Esophagus squamous epithelium (tissue), 5 donors: ENCODE data around the gene FBXL17. TPM values are rescaled to one million over a fixed set of nuclear protein-coding genes. Genes with fewer than 3 reads are reported as not detected.
"Not testable (repeated sequence)": the region's sequence is repeated elsewhere in the genome, so short reads cannot be mapped to it uniquely, and the experiment has no call there.

Experiments
- DNase-seq: peaks from one replicate; lab custom pipeline; 2025; lab: John Stamatoyannopoulos, UW
- H3K27ac ChIP-seq, 4 donors: fragments of 200-600 bp; sonication (generic); one replicate each; pipeline ENCODE4 v1.5.1; 2016 to 2019; ENCODE audit warnings: mild to moderate bottlenecking in 1 of 4
- H3K27me3 ChIP-seq, 4 donors: fragments of 200-600 bp; sonication (generic); 1 replicate in 3 of 4; 2 replicates in 1 of 4; pipeline versions ENCODE4 v1.5.1 to v1.6.0; 2017 to 2021; ENCODE audit warnings: antibody characterized with exemption in 1 of 4
- H3K36me3 ChIP-seq, 3 donors: fragments of 200-600 bp; sonication (generic); one replicate each; pipeline ENCODE4 v1.5.1; 2016 to 2019
- H3K4me1 ChIP-seq, 3 donors: fragments of 200-600 bp; sonication (generic); one replicate each; pipeline ENCODE4 v1.5.1; 2017 to 2019
- H3K4me3 ChIP-seq, 4 donors: fragments of 200-600 bp; sonication (generic); 1 replicate in 3 of 4; 2 replicates in 1 of 4; pipeline ENCODE4 v1.5.1; 2016 to 2019; ENCODE audit warnings: mild to moderate bottlenecking in 2 of 4, moderate library complexity in 1 of 4
- H3K9me3 ChIP-seq, 3 donors: fragments of 200-600 bp; sonication (generic); one replicate each; pipeline ENCODE4 v1.5.1; 2016 to 2019
- POLR2A ChIP-seq, 4 donors: fragments of 450-650 bp; IDR thresholded peaks; one replicate each; pipeline ENCODE4 v1.6.1; 2017; ENCODE audit warnings: antibody characterized with exemption in 4 of 4, mild to moderate bottlenecking in 4 of 4, moderate library complexity in 3 of 4
- WGBS, 2 donors: methylation state at CpG; one replicate each; pipeline ENCODE4 v1.1.5; 2018; 5-methylcytosine and 5-hydroxymethylcytosine counted together
- intact Hi-C: fragments of 100-400 bp; cut with DNase I; formaldehyde crosslinking; loops from one replicate; pipeline ENCODE4 v1.15.0; 2022
- total RNA-seq, 4 donors: library from RNA; depleted of rRNA; stranded (reverse); fragments of >200 nt; gene quantifications; one replicate each; pipeline ENCODE4 v1.1.0, GENCODE V29; 2016
- TF ChIP-seq, protein P1 (sequence below), 6 experiments: fragments of 450-650 bp in 4 of 6; fragments of 200-600 bp in 2 of 6; sonication (generic) in 2 of 6; IDR thresholded peaks; one replicate each; pipeline ENCODE4 v1.5.1; 2016 to 2019; ENCODE audit warnings: antibody characterized with exemption in 6 of 6, mild to moderate bottlenecking in 4 of 6, moderate library complexity in 4 of 6
- donor health status: DM: yes; HTN: yes; CAD: no.

Gene FBXL17
- total RNA-seq, 4 donors from 2014 or later = 11.8 to 23.5 (median 13.8) TPM

DNA sequence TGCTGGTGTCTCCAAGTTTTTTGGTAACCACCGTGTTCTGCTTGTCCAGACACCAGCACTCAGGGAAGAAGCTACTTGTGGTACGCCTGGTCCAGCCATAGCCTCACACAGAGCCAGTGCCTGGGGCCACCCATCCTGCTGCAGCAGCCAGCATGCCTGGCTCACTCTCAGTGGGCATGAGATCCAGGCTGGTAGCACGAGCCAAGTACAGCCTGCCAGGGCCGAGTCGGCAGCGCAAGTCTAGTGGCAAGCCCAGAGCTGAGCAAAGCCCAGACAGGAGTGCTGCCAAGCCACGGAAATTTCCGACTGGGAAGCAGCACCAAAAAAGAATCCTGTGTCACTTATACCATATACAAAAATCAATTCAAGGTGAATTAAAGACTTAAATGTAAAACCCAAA lies 36.3 kb upstream of the FBXL17 start:
- intact Hi-C loops = no loop called here
- no peaks in the 10 kb centered on the region for H3K4me1 ChIP-seq
- no peak overlapping the region for H3K4me3 ChIP-seq
- TF ChIP-seq, protein P1, sequence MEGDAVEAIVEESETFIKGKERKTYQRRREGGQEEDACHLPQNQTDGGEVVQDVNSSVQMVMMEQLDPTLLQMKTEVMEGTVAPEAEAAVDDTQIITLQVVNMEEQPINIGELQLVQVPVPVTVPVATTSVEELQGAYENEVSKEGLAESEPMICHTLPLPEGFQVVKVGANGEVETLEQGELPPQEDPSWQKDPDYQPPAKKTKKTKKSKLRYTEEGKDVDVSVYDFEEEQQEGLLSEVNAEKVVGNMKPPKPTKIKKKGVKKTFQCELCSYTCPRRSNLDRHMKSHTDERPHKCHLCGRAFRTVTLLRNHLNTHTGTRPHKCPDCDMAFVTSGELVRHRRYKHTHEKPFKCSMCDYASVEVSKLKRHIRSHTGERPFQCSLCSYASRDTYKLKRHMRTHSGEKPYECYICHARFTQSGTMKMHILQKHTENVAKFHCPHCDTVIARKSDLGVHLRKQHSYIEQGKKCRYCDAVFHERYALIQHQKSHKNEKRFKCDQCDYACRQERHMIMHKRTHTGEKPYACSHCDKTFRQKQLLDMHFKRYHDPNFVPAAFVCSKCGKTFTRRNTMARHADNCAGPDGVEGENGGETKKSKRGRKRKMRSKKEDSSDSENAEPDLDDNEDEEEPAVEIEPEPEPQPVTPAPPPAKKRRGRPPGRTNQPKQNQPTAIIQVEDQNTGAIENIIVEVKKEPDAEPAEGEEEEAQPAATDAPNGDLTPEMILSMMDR (IDR thresholded peaks at IDR 0.05) = no peak
- TF ChIP-seq POLR2A (IDR thresholded peaks at IDR 0.05) = no peak
- no peak overlapping the region for H3K27ac ChIP-seq
- 21 to 51% methylated on average over 5 to 8 of the region's 8 CpGs for WGBS, 2 donors
- H3K9me3 ChIP-seq = no peaks in the 10 kb centered on the region
- peaks cover 0 to 9% (median 0%) of the 10 kb centered on the region in 4 donors for H3K27me3 ChIP-seq
- DNase-seq = no peak
- no peaks in the 10 kb centered on the region for H3K36me3 ChIP-seq

DNA sequence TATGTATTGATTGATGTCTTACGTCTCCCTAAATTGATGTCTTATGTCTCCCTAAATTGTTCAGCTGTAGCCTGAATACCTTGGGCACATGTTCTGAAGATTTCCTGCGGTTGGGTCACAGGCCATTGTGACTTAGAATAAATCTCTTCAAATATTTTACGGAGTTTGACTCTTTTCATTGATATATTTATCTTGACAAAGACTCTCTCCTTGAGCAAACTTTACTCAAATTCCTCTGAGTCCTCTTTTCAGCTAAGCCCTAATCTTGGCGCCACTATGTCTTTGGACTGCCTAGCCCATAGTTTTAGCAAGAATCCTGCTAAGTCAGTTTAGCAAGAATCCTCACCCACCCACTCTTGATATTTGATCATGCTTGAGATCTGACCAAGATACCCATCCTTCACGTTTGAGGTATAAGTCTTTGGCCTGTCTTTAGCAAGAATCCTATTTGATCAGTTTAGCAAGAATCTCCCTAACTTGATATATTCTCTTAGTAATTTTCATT lies 35.3 kb upstream of the FBXL17 start:
- TF ChIP-seq, protein P1 (IDR thresholded peaks at IDR 0.05) = no peak
- no peak for TF ChIP-seq POLR2A (IDR thresholded peaks at IDR 0.05)
- no peaks in the 10 kb centered on the region for H3K4me1 ChIP-seq
- H3K9me3 ChIP-seq = no peaks in the 10 kb centered on the region
- peaks cover 0 to 9% (median 0%) of the 10 kb centered on the region in 4 donors for H3K27me3 ChIP-seq
- intact Hi-C loops = no loop called here
- WGBS, 2 donors = 57 to 74% methylated on average over 5 of the region's 5 CpGs
- H3K27ac ChIP-seq = no peak overlapping the region
- no peak overlapping the region for H3K4me3 ChIP-seq
- no peaks in the 10 kb centered on the region for H3K36me3 ChIP-seq
- no peak for DNase-seq

DNA sequence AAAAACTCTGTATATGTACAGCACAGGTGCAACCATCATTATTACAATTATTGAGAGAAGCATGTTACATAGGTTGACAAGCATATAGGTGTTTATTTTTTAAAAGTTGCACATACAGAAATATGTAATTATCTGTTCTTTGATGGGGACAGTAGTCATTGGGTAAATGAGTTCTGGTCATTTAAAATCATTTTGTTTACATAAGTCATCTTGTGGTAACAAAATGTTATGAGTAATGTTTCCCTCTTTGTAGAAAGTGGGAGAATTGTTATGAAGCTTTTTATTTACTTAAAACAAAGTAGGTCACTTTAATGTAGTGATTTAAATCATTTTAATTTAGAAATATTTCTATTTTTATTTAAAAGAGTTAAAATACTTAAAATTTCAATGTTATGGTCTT lies 33.8 kb upstream of the FBXL17 start:
- TF ChIP-seq, protein P1 (IDR thresholded peaks at IDR 0.05) = no peak
- TF ChIP-seq POLR2A (IDR thresholded peaks at IDR 0.05) = no peak
- H3K4me1 ChIP-seq = no peaks in the 10 kb centered on the region
- H3K27me3 ChIP-seq = peaks cover 0 to 9% (median 0%) of the 10 kb centered on the region in 4 donors
- DNase-seq = no peak
- intact Hi-C loops = no loop called here
- no peak overlapping the region for H3K4me3 ChIP-seq
- H3K36me3 ChIP-seq = no peaks in the 10 kb centered on the region
- no peaks in the 10 kb centered on the region for H3K9me3 ChIP-seq
- no peak overlapping the region for H3K27ac ChIP-seq

DNA sequence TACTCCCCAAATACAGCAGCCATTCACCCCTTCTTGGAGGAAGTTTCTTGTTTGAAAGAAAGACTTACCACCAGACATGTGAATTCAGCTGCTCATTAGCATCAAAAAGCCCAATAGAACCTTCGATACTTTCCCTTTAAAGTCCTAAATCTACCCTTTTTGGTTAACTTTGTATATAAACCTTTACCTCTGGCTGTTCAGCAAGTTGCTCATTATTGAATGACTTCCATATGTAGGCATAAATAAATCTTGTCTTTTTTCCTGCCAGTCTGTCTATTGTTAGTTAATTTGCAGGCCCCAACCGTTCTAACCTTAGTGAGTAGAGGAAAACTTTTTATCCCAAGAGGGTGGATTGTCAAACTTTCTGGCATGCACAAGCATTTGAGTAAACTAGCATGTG lies 27.9 kb upstream of the FBXL17 start:
- H3K4me3 ChIP-seq = no peak overlapping the region
- intact Hi-C loops = no loop called here
- no peaks in the 10 kb centered on the region for H3K27me3 ChIP-seq
- no peak for DNase-seq
- 31 to 40% methylated on average over 2 of the region's 2 CpGs for WGBS, 2 donors
- H3K9me3 ChIP-seq = no peaks in the 10 kb centered on the region
- no peaks in the 10 kb centered on the region for H3K36me3 ChIP-seq
- no peak overlapping the region for H3K27ac ChIP-seq
- TF ChIP-seq, protein P1 (IDR thresholded peaks at IDR 0.05) = no peak
- no peak for TF ChIP-seq POLR2A (IDR thresholded peaks at IDR 0.05)
- H3K4me1 ChIP-seq = no peaks in the 10 kb centered on the region

- H3K9me3 ChIP-seq, H3K36me3 ChIP-seq, H3K27ac ChIP-seq, H3K27me3 ChIP-seq, intact Hi-C loops, DNase-seq, H3K4me1 ChIP-seq, H3K4me3 ChIP-seq: not testable (repeated sequence)
- 90 to 94% methylated on average over 3 of the region's 3 CpGs for WGBS, 2 donors
These were observed 23.3 kb upstream of the FBXL17 start for GRCh38 chr5:108405201-108405600.

DNA sequence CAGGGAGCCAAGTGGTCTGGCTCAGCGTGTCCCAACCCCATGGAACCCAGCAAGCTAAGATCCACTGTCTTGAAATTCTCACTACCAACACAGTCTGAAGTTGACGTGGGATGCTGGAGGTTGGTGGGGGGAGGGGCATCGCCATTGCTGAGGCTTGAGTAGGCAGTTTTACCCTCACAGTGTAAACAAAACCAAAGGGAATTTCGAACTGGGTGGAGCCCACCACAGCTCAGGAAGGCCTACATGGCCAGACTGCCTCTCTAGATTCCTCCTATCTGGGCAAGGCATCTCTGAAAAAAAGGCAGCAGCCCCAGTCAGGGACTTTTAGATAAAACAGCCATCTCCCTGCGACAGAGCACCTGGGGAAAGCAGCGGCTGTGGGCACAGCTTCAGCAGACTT lies 17.1 kb upstream of the FBXL17 start:
- no peak overlapping the region for H3K4me3 ChIP-seq
- H3K36me3 ChIP-seq = no peaks in the 10 kb centered on the region
- H3K9me3 ChIP-seq = no peaks in the 10 kb centered on the region
- H3K27me3 ChIP-seq = peaks cover 0 to 34% (median 0%) of the 10 kb centered on the region in 4 donors
- DNase-seq = no peak
- no peaks in the 10 kb centered on the region for H3K4me1 ChIP-seq
- TF ChIP-seq, protein P1 (IDR thresholded peaks at IDR 0.05) = no peak
- no peak for TF ChIP-seq POLR2A (IDR thresholded peaks at IDR 0.05)
- intact Hi-C loops = no loop called here
- no peak overlapping the region for H3K27ac ChIP-seq
- 51 to 63% methylated on average over 3 to 4 of the region's 6 CpGs for WGBS, 2 donors

DNA sequence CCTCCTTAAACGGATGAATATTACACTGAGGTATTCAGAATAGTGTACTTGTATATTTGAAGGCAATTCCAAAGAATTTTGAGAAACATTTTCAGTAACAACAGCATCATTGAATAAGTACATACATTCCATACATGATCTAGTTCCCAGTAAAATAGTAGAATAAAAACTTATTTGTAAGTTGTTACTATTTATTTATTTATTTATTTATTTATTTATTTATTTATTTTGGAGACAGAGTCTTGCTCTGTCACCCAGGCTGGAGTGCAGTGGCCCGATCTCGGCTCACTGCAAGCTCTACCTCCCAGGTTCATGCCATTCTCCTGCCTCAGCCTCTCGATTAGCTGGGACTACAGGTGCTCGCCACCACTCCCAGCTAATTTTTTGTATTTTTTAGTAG lies 14.9 kb upstream of the FBXL17 start:
- WGBS, 2 donors = 85 to 91% methylated on average over 5 of the region's 5 CpGs
- H3K4me3 ChIP-seq, H3K27ac ChIP-seq, DNase-seq, H3K9me3 ChIP-seq, intact Hi-C loops, H3K36me3 ChIP-seq, H3K4me1 ChIP-seq: not testable (repeated sequence)
- H3K27me3 ChIP-seq = peaks cover 0 to 34% (median 0%) of the 10 kb centered on the region in 4 donors
